GM10847 (cell line): ENCODE data around the gene CAPN2.

Experiments used
- POLR2A ChIP-seq: IDR thresholded peaks from 2 replicates; pipeline ENCODE4 v1.6.1; 2011; ENCODE audit not compliant: insufficient read length; ENCODE audit errors: extremely low read depth

The CAPN2 gene

DNA sequence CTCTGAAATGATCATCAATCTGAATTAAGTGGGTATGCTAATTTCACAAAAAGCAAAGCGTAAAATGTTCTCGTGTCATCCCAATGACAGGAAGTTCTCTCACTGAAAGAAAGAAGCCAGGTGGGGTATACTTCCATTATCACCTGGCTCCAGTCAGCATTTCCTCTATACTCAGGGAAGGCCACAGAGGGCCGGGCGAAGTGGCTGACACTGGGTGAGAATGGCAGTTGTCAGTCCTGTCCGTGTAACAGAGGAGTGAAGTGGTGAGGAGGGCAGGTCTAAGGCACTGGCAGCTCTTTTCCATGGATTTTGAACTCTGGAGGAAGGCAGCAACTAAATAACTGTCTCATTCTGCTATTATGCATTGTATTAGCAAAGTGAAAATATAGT lies 60.4 kb downstream of the CAPN2 start:
- no peak for TF ChIP-seq POLR2A

DNA sequence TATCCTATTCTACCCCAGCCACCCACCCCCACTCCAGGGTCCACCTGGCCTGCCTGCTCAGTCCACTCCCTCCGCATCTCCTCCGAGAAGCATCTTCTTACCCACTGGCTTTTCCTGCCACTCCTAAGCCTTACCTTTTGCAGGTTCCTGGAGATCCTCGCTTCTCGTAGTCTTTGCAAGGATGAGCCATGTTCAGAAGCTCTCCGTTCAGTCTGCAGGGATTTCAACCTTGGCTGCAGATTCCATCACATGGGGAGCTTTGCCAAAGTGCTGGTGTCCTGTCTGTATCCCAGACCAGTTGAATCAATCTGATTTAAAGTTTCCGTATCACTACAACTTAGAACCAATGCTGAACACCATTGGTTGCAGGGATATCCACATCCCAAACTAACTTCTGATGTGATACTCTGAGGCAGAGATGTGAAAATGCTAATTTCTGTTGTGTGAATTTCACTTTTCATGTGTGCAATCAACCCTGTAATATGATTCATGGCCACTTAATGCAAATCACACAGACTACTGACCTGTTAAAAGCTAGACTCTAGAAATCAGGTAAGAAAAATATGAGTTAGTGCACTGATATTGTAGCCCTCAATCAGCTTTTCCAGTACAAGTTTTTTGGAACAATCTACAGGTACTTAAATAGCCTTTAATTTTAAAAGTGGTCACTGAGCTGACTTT lies 61.9 kb downstream of the CAPN2 start:
- no peak for TF ChIP-seq POLR2A

GRCh38 chr1:223775054-223775453 lies 62.7 kb downstream of the CAPN2 start:
- TF ChIP-seq POLR2A = no peak

GRCh38 chr1:223775711-223776074 lies 63.4 kb downstream of the CAPN2 start:
- no peak for TF ChIP-seq POLR2A

- TF ChIP-seq POLR2A = no peak
Observed at GRCh38 chr1:223776075-223776814, 63.9 kb downstream of the CAPN2 start.

DNA sequence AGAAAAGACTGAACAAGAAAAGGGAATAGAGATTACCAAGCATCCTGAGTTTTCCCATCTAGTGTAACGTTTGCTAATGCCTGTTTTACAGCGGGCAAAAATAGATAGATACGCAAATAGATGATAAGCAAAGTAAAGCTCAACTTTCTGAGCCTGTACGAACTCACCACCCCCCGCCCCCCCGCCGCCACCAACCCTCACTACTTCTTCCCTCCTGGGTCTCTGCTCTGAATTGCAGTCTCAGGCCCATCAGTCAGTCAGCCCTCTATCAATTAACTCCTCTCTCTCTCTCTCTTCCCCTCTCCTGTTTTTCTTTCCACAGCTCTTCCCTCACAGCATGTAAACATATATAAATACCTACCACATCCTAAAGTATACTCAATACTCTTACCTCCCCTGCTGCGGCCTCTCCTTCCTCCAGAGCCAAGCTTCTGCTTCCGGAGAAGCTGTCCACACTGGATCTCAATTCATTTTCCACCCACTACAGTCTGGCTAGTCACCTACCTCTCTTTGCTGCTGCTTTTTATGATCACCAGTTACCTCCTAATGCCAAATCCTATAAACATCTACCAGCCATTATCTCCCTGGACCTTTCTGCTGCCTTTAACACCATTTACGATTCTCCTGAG lies 64.6 kb downstream of the CAPN2 start:
- TF ChIP-seq POLR2A = no peak

DNA sequence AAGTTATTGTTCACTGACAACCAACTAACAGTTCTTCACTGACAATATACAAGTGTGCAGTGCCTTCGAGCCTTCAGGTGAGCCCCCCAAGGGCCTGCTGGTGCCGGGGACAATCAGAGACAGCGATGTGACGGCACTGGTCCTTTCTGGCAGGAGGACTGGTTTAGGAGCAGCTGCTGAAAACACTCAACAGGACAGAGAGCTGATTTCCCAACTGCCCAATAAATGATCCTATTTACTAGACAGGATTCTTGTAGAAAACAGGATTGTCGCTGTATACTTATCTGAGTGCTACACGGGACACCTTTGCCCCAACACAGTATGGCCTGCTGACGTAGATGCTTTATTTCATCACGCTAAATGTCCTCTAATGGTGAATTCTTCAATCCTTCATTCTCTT lies 68.0 kb downstream of the CAPN2 start:
- no peak for TF ChIP-seq POLR2A

DNA sequence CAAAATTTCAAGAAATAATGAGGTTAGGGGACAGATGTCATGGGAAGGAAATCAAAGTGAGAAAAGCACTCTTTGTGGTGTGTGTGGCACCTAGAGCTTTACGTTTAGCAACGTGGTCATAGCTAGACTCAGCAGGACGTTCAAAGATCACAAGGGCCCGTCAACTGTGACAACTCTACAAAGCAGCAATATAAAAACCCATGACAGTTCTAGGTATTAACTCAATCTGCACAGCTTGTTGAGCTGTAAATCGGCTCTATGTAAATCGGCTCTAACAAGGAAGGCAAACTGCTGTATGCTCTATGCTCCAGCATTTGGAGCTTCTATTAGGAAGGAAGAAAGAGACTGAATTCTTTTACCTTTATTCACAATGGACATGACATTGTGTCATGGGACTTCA lies 68.6 kb downstream of the CAPN2 start:
- TF ChIP-seq POLR2A = no peak

- TF ChIP-seq POLR2A = no peak
Observed at GRCh38 chr1:223783676-223784075, 71.3 kb downstream of the CAPN2 start.

DNA sequence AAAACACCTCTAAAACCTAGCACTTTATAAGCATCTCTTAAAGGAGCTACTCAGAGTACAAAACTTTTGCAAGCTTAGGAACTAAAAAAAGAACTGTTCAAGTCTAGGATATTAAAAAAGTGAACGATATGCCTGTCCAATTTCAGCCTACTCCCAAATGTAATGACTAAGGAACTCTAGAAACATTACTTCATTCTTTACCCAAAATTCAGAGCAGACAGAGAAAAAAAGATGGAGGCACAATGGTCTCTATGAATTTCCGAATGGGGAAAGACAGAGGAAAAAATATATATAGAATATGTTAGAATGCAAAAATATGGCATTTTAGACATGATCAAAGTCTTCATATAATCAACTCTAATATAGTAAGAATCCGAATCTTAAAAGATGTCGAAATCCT lies 72.2 kb downstream of the CAPN2 start:
- TF ChIP-seq POLR2A = no peak

DNA sequence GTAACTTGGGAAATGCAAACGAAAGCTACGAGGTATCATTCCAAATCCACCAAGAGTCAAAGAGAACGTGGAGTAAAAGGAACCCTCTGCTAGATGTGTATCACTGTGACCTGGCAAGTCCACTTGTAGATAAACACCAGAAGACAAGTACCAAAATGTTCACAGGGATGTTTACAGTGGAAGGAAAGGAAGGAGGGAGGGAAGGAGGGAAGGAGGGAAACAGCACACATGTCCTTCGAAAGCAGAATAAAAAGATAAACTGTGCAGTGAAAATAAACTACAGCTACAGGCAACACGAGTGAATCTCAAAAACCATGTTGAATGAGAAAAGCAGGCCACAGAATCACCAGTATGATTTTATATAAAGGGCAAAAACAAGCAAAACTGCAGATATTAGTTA lies 73.5 kb downstream of the CAPN2 start:
- no peak for TF ChIP-seq POLR2A

- no peak for TF ChIP-seq POLR2A
Observed at GRCh38 chr1:223788746-223789415, 76.5 kb downstream of the CAPN2 start.

DNA sequence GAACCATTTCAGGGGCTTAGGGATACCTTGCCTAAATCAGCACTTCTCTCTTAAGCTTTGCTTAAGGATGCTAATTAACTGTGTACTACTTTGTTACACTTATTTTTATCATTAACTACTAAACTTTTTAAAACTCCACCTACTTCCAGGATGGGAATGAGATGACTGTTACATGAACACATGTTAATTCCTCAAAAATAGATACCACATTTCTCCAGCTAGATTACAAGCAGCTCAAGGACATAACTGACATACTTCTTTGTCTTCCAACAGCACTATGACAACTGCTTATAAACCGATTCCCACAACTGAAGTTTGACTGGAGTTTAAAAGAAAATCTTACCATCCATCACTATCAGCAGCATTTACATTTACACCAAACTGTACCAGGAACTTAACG lies 79.7 kb downstream of the CAPN2 start:
- no peak for TF ChIP-seq POLR2A

GRCh38 chr1:223793716-223794115 lies 81.4 kb downstream of the CAPN2 start:
- TF ChIP-seq POLR2A = no peak

DNA sequence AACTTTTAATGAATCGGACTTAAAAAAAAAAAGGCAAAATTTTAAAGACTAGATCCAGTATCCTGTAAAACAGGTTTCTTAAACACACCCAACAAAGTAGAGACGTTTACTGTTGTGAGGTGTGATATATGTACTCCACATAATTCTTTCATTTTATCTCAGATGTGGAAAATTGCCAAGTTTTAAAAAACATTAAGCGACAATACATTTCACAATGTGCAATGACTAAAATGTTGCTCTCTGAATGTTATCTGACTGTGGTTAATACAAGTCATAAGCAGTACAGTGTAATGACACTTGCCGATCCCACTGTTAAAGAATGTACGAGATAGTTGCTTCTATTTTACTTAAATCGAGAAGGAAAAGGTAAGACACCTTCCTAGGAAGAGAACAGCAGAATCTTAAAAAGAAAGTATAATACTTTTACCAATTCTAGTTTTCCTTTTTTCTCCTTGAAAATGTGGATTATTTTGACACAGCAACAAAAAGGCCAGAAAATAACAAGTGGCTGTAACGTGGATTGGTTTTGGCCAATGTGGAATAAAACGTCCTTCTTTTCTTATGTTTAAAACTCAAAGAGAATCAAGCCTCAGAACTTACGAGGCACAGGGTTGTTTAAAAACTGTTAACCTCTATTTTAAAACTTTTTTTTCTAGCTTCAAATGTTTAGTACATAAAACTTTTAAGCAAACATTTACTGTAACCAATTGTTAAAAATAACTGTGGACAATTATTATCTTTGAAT lies 82.0 kb downstream of the CAPN2 start:
- no peak for TF ChIP-seq POLR2A
